ENCODE data around the gene HDAC4.

The HDAC4 gene

GRCh38 chr2:239102266-239102665 lies 298.6 kb downstream of the HDAC4 start:
- in situ Hi-C loops (cut with MboI; ENCODE audit: low sequenced_read_pairs) = no loop called here

DNA sequence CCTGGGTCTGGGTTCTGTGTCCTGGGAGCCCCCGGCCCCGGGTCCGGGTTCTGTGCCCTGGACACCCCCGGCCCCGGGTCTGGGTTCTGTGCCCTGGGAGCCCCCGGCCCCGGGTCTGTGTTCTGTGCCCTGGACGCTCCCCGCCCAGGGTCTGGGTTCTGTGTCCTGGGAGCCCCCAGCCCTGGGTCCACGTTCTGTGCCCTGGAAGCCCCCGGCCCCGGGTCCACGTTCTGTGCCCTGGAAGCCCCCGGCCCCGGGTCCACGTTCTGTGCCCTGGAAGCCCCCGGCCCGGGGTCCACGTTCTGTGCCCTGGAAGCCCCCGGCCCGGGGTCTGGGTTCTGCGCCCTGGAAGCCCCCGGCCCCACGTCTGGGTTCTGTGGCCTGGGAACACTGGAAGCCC lies 299.0 kb downstream of the HDAC4 start:
- in situ Hi-C loops (cut with MboI; ENCODE audit: low sequenced_read_pairs) = no loop called here

DNA sequence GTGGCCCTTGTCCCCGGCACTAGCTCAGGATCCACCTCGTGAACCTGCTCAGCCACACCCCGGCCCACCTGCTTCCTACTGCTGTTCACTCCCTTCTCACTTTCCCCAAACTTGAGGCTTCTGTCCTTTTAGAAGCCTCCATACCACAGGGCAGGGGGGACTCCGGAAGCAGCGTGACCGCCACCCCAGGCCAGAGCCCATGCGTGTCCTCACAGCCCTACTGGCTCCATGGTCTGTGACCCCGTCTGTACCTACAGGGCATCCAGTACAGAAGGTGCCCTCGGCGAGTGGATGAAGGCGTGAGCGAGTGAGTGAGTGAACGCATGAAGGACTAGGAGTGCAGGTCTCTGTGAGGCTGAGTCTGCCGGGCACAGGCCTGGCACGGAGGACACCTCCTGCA lies 299.7 kb downstream of the HDAC4 start:
- in situ Hi-C loops (cut with MboI; ENCODE audit: low sequenced_read_pairs) = no loop called here

DNA sequence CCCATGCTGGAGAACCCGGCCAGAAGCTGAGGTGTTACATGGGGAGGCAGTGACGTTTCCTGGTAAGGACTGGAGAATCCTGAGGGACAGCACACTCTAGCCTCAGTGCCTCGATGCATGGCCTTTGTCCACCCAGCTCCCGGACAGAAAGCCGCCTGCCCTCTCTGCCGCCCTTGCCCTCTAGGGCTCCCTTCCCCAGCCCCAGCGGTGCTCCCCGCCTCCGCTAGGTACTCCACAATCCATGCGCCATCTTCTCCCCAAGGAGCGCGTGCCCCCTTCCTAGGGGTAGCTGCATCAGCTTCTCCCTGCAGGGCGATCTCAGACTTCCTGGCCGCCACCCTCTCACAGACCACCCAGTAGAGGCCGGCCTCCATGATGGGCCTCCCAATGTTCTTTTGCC lies 301.3 kb downstream of the HDAC4 start:
- in situ Hi-C loops (cut with MboI; ENCODE audit: low sequenced_read_pairs) = no loop called here

- in situ Hi-C loops (cut with MboI; ENCODE audit: low sequenced_read_pairs) = no loop called here
These were observed 302.4 kb downstream of the HDAC4 start for GRCh38 chr2:239098288-239098970.

GRCh38 chr2:239097428-239097696 lies 303.5 kb downstream of the HDAC4 start:
- in situ Hi-C loops (cut with MboI; ENCODE audit: low sequenced_read_pairs) = no loop called here

DNA sequence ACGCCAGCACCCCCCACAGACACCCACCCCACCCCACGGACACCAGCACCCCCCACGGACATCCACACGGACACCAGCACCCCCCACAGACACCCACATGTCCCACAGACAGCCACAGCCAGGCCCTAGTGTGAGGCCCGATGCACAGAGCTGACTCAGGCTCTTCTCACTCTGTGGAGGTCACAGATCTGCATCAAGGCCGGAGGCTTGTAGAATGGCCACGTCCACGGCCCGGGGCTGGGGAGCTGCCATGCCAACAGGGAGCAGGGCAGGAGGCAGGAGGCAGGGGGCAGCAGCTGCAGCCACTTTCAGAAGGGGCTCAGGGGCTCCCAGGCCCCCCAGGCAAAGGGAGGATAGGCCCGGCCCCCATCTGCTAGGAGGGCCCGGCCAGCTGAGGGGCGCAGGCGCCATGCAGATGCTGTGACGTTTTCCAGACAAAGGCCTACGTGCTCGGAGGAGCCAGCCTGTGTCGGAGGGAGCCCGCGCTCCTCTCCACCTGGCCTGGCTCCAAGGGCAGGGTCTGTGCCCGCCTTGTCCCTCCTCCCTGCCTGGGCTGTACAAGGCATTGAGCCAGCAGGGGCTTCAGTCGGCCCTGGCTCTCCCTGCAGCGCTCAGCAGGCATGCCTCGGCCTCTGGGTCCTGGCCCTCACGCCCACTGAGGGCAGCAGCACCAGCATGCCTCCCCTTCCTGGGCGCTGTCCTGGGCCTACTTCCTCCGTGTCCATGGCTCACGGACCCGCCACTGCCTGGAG lies 304.0 kb downstream of the HDAC4 start:
- in situ Hi-C loops (cut with MboI; ENCODE audit: low sequenced_read_pairs) = no loop called here

DNA sequence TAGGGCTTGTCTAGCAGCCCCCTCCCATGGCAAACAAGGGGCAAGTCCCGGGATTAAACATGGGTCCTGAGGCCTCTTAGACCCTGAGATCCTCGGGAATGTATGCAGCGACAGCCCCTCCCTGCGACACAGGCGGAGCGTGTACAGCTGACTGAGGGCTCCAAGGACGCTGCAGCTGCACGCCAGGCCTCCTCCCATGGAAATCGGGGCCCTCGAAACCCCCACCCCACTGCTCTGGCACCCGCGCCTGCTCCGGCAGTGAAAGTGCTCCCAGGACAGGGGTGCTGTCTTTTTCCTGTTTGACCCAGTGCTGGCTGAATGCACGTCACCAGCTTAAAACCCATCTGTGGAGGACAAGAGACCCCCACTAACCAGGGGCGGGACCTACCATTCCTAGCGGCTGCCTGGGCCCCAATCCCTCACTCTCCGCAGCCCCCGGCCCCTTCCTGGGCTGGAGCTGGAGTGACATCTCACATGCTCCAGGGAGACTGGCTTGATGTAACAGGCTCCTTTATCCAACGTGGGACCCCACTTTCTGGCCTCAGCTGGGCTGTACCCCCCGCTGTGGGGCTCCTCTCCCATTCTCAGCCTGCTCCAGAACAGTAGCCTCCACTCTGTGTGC lies 305.2 kb downstream of the HDAC4 start:
- in situ Hi-C loops (cut with MboI; ENCODE audit: low sequenced_read_pairs) = no loop called here

- in situ Hi-C loops (cut with MboI; ENCODE audit: low sequenced_read_pairs) = no loop called here
These were observed 306.0 kb downstream of the HDAC4 start for GRCh38 chr2:239094867-239095266.

DNA sequence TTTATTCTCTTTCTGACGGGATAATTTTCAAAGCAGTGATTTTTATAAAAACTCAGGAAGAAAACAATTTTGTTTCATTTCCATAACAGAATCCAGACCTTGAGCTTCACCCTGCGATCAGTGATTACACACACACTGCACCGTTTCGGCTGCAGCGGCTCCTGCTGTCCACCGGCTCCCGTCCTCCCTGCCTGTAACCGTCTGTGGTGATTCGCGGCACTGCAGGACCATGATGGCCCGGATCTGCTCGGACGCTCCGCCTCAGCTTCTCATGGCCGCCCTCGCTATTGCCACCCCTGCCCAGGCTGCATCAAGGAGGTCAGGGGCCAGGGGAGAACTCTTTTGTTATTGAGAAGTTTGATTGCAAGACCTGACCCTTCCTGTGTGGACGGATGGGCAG lies 306.9 kb downstream of the HDAC4 start:
- in situ Hi-C loops (cut with MboI; ENCODE audit: low sequenced_read_pairs) = no loop called here

DNA sequence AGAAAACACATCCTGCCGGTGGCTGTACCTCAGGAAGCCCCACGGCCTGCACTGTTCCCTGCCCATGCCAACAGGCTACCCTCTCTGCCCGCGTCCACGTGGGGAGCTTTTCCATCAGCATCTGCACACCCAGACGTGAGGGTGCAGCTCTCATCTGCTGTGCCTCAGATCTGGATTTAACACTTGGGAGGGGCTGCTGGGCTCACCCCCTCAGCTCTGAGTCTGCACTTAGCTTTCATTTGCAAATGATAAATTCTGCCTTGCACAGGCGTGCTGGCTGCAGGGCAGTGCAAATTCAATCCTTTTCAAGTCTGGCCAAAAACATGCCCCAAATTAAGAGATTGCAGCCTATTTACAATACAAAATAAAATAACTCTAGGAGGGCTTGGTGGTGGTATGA lies 307.3 kb downstream of the HDAC4 start:
- in situ Hi-C loops (cut with MboI; ENCODE audit: low sequenced_read_pairs) = no loop called here

GRCh38 chr2:239092571-239093294 lies 308.1 kb downstream of the HDAC4 start:
- in situ Hi-C loops (cut with MboI; ENCODE audit: low sequenced_read_pairs) = no loop called here

GRCh38 chr2:239089884-239090283 lies 310.9 kb downstream of the HDAC4 start:
- in situ Hi-C loops (cut with MboI; ENCODE audit: low sequenced_read_pairs) = no loop called here

- in situ Hi-C loops (cut with MboI; ENCODE audit: low sequenced_read_pairs) = no loop called here
These were observed 313.6 kb downstream of the HDAC4 start for GRCh38 chr2:239087046-239087710.

GRCh38 chr2:239086325-239087020 lies 314.3 kb downstream of the HDAC4 start:
- in situ Hi-C loops (cut with MboI; ENCODE audit: low sequenced_read_pairs) = no loop called here

GRCh38 chr2:239085201-239085992 lies 315.4 kb downstream of the HDAC4 start:
- in situ Hi-C loops (cut with MboI; ENCODE audit: low sequenced_read_pairs) = no loop called here

DNA sequence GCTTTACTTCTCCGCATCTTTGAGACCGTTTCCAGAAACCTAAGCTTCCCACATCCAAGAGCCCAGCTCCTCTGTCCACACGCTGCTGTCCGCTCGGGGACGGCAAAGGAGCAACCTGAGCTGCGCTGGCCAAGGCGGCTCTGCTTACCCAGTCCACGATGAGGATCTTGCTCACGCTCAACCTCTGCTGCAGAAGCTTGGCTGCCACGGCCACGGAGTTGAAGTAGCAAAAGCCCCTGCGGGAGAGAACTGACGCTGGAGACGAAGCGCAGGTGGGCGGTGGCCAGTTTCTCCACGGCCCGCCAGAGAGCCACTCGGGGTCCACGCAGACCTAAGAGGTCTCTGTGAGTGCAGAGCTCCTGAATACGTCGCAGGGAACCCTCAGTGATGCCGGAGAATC lies 316.8 kb downstream of the HDAC4 start:
- in situ Hi-C loops (cut with MboI; ENCODE audit: low sequenced_read_pairs) = no loop called here

DNA sequence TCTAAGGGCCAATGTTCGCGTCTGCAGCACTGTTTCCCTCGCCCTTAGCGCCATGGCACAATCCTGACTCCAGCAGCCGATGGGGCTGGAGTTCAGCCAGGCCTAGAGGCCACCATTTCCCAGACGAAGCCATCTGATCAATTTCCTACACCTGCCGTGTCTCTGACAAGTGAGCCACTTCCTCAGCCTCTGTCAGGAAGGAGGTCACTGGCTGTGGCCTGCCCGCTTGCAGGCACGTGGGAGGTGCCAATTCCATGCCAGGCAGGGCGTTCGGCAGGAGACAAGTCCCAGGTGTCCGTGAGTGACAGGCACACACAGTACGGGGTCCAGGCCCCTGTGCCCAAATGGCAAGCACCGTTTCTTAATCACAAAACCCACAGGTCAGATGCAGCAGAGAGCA lies 318.4 kb downstream of the HDAC4 start:
- in situ Hi-C loops (cut with MboI; ENCODE audit: low sequenced_read_pairs) = no loop called here

DNA sequence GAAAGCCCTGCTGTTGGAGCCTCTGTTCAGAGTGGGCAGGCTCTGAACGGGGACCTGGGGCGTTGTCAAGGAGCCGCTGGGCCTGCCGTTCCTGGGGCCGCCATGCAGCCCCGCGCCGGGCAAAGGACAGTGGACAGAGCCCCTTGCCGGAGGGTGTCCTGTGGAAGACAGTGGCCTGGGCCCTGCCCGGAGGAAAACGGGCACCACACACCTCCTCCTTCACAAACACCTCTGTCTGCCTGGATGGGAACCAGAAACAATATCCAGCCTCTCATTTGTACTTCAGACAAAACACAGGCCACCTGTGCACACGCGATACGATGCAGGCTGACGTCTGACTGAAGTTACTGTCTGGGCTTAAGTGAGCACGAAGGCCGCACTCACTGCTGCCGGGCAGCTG lies 319.2 kb downstream of the HDAC4 start:
- in situ Hi-C loops (cut with MboI; ENCODE audit: low sequenced_read_pairs) = no loop called here

DNA sequence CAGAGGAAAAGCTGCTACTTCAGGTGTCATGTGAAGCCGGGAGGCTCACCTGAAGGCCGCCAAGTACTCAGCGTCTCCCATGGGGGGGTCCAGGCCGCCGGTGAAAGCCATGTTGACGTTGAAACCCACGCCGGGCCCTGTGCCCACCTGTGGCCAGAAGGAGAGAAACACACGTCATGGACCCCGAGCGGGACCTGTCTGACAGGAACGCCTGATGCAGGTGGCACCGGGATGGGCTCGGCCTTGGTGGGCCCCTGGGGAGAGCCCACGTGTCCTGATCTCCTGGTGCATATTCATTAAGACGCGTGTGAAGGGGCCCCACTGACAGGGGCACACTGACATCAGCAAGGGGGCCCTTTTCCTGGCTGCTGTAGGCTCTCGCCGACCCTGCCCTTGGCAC lies 319.8 kb downstream of the HDAC4 start:
- in situ Hi-C loops (cut with MboI; ENCODE audit: low sequenced_read_pairs) = no loop called here

Measured in HL-60/S4 treated with phorbol 12-myristate 13-acetate at 8.2 ng/mL for 4 days and 3 days (cell line).